Measurements from ENCODE around the gene SREBF1.

GRCh38 chr17:17853811-17854447, 17.1 kb upstream of the SREBF1 start:
- TF ChIP-seq POLR2A (IDR thresholded peaks at IDR 0.05) (no peak), CTCF (IDR thresholded peaks at IDR 0.05) (no peak)

Data from tibial nerve (tissue), 3 donors.